WTC11 (cell line): ENCODE data around the gene CCDC126. TPM values are rescaled to one million over a fixed set of nuclear protein-coding genes. Genes with fewer than 3 reads are reported as not detected.

ENCODE experiments used
- ATAC-seq: fragments of 200-7000 bp; cut with Tn5 transposase; 2 replicates; pipeline ENCODE4 v1.10.0; 2021; ENCODE audit warnings: mild to moderate bottlenecking, moderate library complexity
- CTCF ChIA-PET: fragments of 300-600 bp; sonication (Branson Sonifier 250); formaldehyde crosslinking; loops from one replicate; lab custom pipeline; 2021; ENCODE audit warnings: antibody characterized with exemption; lab: Charles Lee
- POLR2A ChIA-PET: fragments of 350-600 bp; sonication (Branson Sonifier 250); formaldehyde crosslinking; loops from one replicate; lab custom pipeline; 2021; ENCODE audit warnings: antibody characterized with exemption; lab: Charles Lee
- DNase-seq: peaks from one replicate; pipeline ENCODE4 v3.0.0; 2021; ENCODE audit warnings: low spot score
- H3K27ac Mint-ChIP-seq: 2 replicates; pipeline ENCODE4 v1.8.0; 2021; ENCODE audit warnings: mixed read lengths
- H3K27me3 Mint-ChIP-seq: 2 replicates; pipeline ENCODE4 v1.8.0; 2021; ENCODE audit warnings: low read depth, mild to moderate bottlenecking, moderate library complexity, mixed read lengths
- H3K36me3 Mint-ChIP-seq: 2 replicates; pipeline ENCODE4 v1.8.0; 2021; ENCODE audit warnings: mixed read lengths
- H3K4me1 Mint-ChIP-seq: 2 replicates; pipeline ENCODE4 v1.8.0; 2022; ENCODE audit warnings: mixed read lengths
- H3K4me3 Mint-ChIP-seq: 2 replicates; pipeline ENCODE4 v1.8.0; 2021; ENCODE audit warnings: mild to moderate bottlenecking, moderate library complexity, mixed read lengths
- H3K9me3 Mint-ChIP-seq: 2 replicates; pipeline ENCODE4 v1.8.0; 2021; ENCODE audit warnings: mixed read lengths
- CREB1 ChIP-seq: sonication (generic); formaldehyde crosslinking; IDR thresholded peaks from 2 replicates; pipeline ENCODE4 v1.8.0; 2023; ENCODE audit warnings: mild to moderate bottlenecking, missing genetic modification reagents
- HMGA2 ChIP-seq: fragments of 250-450 bp; sonication (Bioruptor Pico); IDR thresholded peaks from 2 replicates; pipeline ENCODE4 v1.4.0; 2021; ENCODE audit warnings: mild to moderate bottlenecking, moderate library complexity
- RELA ChIP-seq: sonication (generic); formaldehyde crosslinking; IDR thresholded peaks from 2 replicates; pipeline ENCODE4 v1.8.1; 2022; ENCODE audit warnings: missing genetic modification reagents, mild to moderate bottlenecking, borderline replicate concordance
- RORB ChIP-seq: fragments of 250-450 bp; sonication (Bioruptor Pico); IDR thresholded peaks from 2 replicates; pipeline ENCODE4 v1.9.0; 2021; ENCODE audit warnings: mild to moderate bottlenecking
- SMAD4 ChIP-seq: sonication (generic); formaldehyde crosslinking; IDR thresholded peaks from 2 replicates; pipeline ENCODE4 v1.8.0; 2022; ENCODE audit warnings: mild to moderate bottlenecking, missing genetic modification reagents
- TP53 ChIP-seq: sonication (generic); formaldehyde crosslinking; IDR thresholded peaks from 2 replicates; pipeline ENCODE4 v1.8.1; 2023; ENCODE audit warnings: mild to moderate bottlenecking, missing genetic modification reagents
- ZNF416 ChIP-seq: fragments of 250-450 bp; sonication (Bioruptor Pico); IDR thresholded peaks from 2 replicates; pipeline ENCODE4 v1.9.0; 2021; ENCODE audit warnings: mild to moderate bottlenecking, inconsistent platforms
- total RNA-seq: library from RNA; stranded (reverse); gene quantifications from 3 replicates; pipeline ENCODE4 v1.2.3, GENCODE V29; 2021
- TF ChIP-seq, protein P1 (sequence below): sonication (generic); formaldehyde crosslinking; IDR thresholded peaks from 2 replicates; pipeline ENCODE4 v1.8.1; 2022; ENCODE audit warnings: mild to moderate bottlenecking, moderate library complexity, missing genetic modification reagents
- TF ChIP-seq, protein P2 (sequence below): sonication (generic); formaldehyde crosslinking; IDR thresholded peaks from 2 replicates; pipeline ENCODE4 v1.8.0; 2022; ENCODE audit warnings: mild to moderate bottlenecking, missing genetic modification reagents
- TF ChIP-seq, protein P3 (sequence below): sonication (generic); formaldehyde crosslinking; IDR thresholded peaks from 2 replicates; pipeline ENCODE4 v1.8.0; 2023; ENCODE audit warnings: mild to moderate bottlenecking, missing genetic modification reagents
- TF ChIP-seq, protein P4 (sequence below): sonication (generic); formaldehyde crosslinking; IDR thresholded peaks from 2 replicates; pipeline ENCODE4 v1.8.1; 2022; ENCODE audit warnings: mild to moderate bottlenecking, missing genetic modification reagents, moderate library complexity, borderline replicate concordance
- TF ChIP-seq, protein P5 (sequence below): sonication (generic); formaldehyde crosslinking; IDR thresholded peaks from 2 replicates; pipeline ENCODE4 v1.8.1; 2022; ENCODE audit warnings: low read depth, missing genetic modification reagents, borderline replicate concordance

Gene CCDC126
- total RNA-seq, 1 experiment from 2014 or later = 5.1 TPM

DNA sequence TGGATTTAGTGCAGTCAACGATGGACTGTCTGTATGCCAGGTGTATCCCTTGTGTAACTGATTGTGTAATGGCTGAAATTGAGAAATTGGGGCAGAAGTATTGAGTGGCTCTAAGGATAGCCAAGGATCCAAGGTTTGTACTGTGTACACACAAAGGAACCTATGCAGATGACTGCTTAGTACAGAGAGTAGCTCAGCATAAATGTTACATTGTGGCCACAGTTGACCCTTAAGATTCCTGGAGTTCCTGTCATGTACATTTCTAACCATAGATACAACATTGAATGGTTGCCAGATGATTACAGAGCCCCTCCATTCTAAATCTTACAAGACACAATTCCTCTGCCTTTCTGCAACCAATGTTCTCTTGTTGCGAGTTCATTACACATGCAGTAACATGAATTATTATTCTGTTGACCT is 25.3 kb downstream of the CCDC126 start:
- TF ChIP-seq, protein P1, sequence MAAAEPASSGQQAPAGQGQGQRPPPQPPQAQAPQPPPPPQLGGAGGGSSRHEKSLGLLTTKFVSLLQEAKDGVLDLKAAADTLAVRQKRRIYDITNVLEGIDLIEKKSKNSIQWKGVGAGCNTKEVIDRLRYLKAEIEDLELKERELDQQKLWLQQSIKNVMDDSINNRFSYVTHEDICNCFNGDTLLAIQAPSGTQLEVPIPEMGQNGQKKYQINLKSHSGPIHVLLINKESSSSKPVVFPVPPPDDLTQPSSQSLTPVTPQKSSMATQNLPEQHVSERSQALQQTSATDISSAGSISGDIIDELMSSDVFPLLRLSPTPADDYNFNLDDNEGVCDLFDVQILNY = no peak
- DNase-seq = no peak
- H3K4me3 Mint-ChIP-seq = no peak overlapping the region
- peaks cover 4% of the 10 kb centered on the region for H3K4me1 Mint-ChIP-seq
- POLR2A ChIA-PET = no interaction called here
- peaks cover 17% of the 10 kb centered on the region for H3K36me3 Mint-ChIP-seq
- no peak overlapping the region for H3K27ac Mint-ChIP-seq
- CTCF ChIA-PET = interaction anchor here (1.1 kb wide), 1 partner anchor 76 kb away, joined by 3 read pairs; no protein-coding TSS in a partner anchor
- peaks cover 18% of the 10 kb centered on the region for H3K9me3 Mint-ChIP-seq
- no peak for ATAC-seq
- no peaks in the 10 kb centered on the region for H3K27me3 Mint-ChIP-seq

DNA sequence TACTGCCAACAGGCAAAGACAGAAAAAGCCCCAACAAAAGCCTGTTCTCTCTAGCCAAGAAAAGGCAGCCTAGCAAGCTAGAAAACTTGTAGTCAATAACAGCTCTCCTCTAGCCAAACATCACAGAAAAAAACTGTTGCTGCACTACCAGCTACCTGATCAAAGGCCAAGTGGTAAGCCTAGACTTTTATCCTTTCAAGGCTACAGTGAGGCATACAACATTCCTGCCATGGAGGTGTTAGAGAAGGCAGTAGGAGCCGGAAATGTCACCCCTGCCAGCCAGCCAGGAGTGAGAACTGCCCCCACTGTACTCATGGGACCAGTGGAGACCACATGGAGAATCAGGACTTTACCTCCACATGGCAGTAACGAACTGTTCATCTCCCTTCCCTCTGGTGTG is 31.2 kb downstream of the CCDC126 start:
- Mint-ChIP-seq H3K4me1 (peaks cover 4% of the 10 kb centered on the region), H3K9me3 (peaks cover 4% of the 10 kb centered on the region; the same call in 1 of the 2 replicates)
- TF ChIP-seq RORB (CRISPR knock-in tag) (no peak), CREB1 (CRISPR knock-in tag) (no peak), RELA (CRISPR knock-in tag) (no peak), SMAD4 (CRISPR knock-in tag) (no peak), ZNF416 (CRISPR knock-in tag) (no peak)
- TF ChIP-seq, protein P2, sequence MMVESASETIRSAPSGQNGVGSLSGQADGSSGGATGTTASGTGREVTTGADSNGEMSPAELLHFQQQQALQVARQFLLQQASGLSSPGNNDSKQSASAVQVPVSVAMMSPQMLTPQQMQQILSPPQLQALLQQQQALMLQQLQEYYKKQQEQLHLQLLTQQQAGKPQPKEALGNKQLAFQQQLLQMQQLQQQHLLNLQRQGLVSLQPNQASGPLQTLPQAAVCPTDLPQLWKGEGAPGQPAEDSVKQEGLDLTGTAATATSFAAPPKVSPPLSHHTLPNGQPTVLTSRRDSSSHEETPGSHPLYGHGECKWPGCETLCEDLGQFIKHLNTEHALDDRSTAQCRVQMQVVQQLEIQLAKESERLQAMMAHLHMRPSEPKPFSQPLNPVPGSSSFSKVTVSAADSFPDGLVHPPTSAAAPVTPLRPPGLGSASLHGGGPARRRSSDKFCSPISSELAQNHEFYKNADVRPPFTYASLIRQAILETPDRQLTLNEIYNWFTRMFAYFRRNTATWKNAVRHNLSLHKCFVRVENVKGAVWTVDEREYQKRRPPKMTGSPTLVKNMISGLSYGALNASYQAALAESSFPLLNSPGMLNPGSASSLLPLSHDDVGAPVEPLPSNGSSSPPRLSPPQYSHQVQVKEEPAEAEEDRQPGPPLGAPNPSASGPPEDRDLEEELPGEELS = no peak
- TF ChIP-seq, protein P3, sequence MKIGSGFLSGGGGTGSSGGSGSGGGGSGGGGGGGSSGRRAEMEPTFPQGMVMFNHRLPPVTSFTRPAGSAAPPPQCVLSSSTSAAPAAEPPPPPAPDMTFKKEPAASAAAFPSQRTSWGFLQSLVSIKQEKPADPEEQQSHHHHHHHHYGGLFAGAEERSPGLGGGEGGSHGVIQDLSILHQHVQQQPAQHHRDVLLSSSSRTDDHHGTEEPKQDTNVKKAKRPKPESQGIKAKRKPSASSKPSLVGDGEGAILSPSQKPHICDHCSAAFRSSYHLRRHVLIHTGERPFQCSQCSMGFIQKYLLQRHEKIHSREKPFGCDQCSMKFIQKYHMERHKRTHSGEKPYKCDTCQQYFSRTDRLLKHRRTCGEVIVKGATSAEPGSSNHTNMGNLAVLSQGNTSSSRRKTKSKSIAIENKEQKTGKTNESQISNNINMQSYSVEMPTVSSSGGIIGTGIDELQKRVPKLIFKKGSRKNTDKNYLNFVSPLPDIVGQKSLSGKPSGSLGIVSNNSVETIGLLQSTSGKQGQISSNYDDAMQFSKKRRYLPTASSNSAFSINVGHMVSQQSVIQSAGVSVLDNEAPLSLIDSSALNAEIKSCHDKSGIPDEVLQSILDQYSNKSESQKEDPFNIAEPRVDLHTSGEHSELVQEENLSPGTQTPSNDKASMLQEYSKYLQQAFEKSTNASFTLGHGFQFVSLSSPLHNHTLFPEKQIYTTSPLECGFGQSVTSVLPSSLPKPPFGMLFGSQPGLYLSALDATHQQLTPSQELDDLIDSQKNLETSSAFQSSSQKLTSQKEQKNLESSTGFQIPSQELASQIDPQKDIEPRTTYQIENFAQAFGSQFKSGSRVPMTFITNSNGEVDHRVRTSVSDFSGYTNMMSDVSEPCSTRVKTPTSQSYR (CRISPR knock-in tag) = no peak
- TF ChIP-seq, protein P4, sequence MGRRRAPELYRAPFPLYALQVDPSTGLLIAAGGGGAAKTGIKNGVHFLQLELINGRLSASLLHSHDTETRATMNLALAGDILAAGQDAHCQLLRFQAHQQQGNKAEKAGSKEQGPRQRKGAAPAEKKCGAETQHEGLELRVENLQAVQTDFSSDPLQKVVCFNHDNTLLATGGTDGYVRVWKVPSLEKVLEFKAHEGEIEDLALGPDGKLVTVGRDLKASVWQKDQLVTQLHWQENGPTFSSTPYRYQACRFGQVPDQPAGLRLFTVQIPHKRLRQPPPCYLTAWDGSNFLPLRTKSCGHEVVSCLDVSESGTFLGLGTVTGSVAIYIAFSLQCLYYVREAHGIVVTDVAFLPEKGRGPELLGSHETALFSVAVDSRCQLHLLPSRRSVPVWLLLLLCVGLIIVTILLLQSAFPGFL = no peak
- TF ChIP-seq, protein P5, sequence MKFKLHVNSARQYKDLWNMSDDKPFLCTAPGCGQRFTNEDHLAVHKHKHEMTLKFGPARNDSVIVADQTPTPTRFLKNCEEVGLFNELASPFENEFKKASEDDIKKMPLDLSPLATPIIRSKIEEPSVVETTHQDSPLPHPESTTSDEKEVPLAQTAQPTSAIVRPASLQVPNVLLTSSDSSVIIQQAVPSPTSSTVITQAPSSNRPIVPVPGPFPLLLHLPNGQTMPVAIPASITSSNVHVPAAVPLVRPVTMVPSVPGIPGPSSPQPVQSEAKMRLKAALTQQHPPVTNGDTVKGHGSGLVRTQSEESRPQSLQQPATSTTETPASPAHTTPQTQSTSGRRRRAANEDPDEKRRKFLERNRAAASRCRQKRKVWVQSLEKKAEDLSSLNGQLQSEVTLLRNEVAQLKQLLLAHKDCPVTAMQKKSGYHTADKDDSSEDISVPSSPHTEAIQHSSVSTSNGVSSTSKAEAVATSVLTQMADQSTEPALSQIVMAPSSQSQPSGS (CRISPR knock-in tag) = no peak
- TF ChIP-seq, all 79 proteins: peak for 0
- no peak for DNase-seq
- no peak overlapping the region for H3K4me3 Mint-ChIP-seq
- ChIA-PET CTCF (no interaction called here), POLR2A (no interaction called here)
- ATAC-seq = no peak
- H3K27ac Mint-ChIP-seq = no peak overlapping the region
- H3K27me3 Mint-ChIP-seq = no peaks in the 10 kb centered on the region
- H3K36me3 Mint-ChIP-seq = no peaks in the 10 kb centered on the region

DNA sequence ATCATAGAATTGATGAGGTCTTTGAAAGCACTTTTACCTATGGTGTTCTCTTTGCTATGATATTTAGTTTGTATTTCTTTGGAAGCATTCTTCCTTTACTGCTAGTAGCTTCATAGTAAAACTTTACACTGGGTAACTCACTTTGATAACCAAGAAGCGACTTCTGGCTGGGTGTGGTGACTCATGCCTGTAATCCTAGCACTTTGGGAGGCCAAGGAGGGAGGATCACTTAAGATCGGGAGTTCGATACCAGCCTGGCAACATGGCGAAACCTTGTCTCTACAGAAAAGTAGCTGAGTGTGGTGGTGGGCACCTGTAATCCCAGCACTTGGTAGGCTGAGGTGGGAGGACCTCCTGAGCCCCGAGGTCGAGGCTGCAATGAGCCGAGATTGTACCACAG is 36.2 kb downstream of the CCDC126 start:
- Mint-ChIP-seq H3K36me3 (peaks cover 8% of the 10 kb centered on the region), H3K4me3 (no peak overlapping the region), H3K27ac (no peak overlapping the region), H3K4me1 (peaks cover 9% of the 10 kb centered on the region; the same call in 1 of the 2 replicates), H3K27me3 (no peaks in the 10 kb centered on the region; the same call in 1 of the 2 replicates), H3K9me3 (no peaks in the 10 kb centered on the region)
- DNase-seq (no peak), ATAC-seq (no peak)
- ChIA-PET POLR2A (no interaction called here), CTCF (no interaction called here)
- no peak for TF ChIP-seq HMGA2
- no peak for TF ChIP-seq TP53 (CRISPR knock-in tag)
